ENCODE data around the gene ANXA2.
"Not testable (repeated sequence)": the region's sequence is repeated elsewhere in the genome, so short reads cannot be mapped to it uniquely, and the experiment has no call there.

The ANXA2 gene

GRCh38 chr15:60408463-60408981 lies 10.7 kb upstream of the ANXA2 start:
- no peak for DNase-seq

GRCh38 chr15:60407415-60407805 lies 9.6 kb upstream of the ANXA2 start:
- DNase-seq, result no peak

- no peak for DNase-seq
These were observed 9.0 kb upstream of the ANXA2 start for GRCh38 chr15:60406513-60407414.

- DNase-seq, result no peak
These were observed 7.6 kb upstream of the ANXA2 start for GRCh38 chr15:60405399-60405798.

- DNase-seq, result not testable (repeated sequence)
These were observed 6.6 kb upstream of the ANXA2 start for GRCh38 chr15:60404351-60404750.

GRCh38 chr15:60400944-60401343 lies 3.2 kb upstream of the ANXA2 start:
- no peak for DNase-seq

GRCh38 chr15:60399931-60400330 lies 2.1 kb upstream of the ANXA2 start:
- no peak for DNase-seq

GRCh38 chr15:60399246-60399915 lies 1.6 kb upstream of the ANXA2 start:
- no peak for DNase-seq

GRCh38 chr15:60396958-60397771 lies 621 bp downstream of the ANXA2 start:
- DNase-seq, result peak; percentile 68

GRCh38 chr15:60396560-60396957 lies 1.2 kb downstream of the ANXA2 start:
- DNase-seq, result no peak

- no peak for DNase-seq
These were observed 1.7 kb downstream of the ANXA2 start for GRCh38 chr15:60396100-60396499.

- DNase-seq, result no peak
These were observed 2.3 kb downstream of the ANXA2 start for GRCh38 chr15:60395276-60396011.

- DNase-seq, result no peak
These were observed 3.1 kb downstream of the ANXA2 start for GRCh38 chr15:60394689-60395097.

GRCh38 chr15:60392986-60393790 lies 4.6 kb downstream of the ANXA2 start:
- DNase-seq, result peak; percentile 26

GRCh38 chr15:60392601-60392985 lies 5.2 kb downstream of the ANXA2 start:
- peak; percentile 59 for DNase-seq

GRCh38 chr15:60391722-60392315 lies 6.0 kb downstream of the ANXA2 start:
- DNase-seq, result no peak

- DNase-seq, result no peak
These were observed 6.8 kb downstream of the ANXA2 start for GRCh38 chr15:60390871-60391501.

GRCh38 chr15:60390231-60390630 lies 7.6 kb downstream of the ANXA2 start:
- no peak for DNase-seq

- DNase-seq, result peak; percentile 50
These were observed 8.3 kb downstream of the ANXA2 start for GRCh38 chr15:60389261-60390077.

GRCh38 chr15:60387321-60387720 lies 10.5 kb downstream of the ANXA2 start:
- no peak for DNase-seq
